HG02981 (cell line): ENCODE measurements around the gene PGAP3.
A peak's percentile ranks its signal among the peaks of the same experiment; 100 is the strongest.

Source experiments
- ATAC-seq: cut with Tn5 transposase; IDR thresholded peaks from one replicate; pipeline ENCODE4 v1.9.1; 2021; ENCODE audit warnings: mild to moderate bottlenecking, moderate library complexity; ENCODE audit not compliant: unreplicated experiment

The PGAP3 gene

GRCh38 chr17:39640591-39641031 is 47.2 kb downstream of the PGAP3 start:
- ATAC-seq = no peak

- ATAC-seq = no peak
Measured at GRCh38 chr17:39639566-39640458, 48.0 kb downstream of the PGAP3 start.

- ATAC-seq = no peak
Measured at GRCh38 chr17:39639043-39639442, 48.8 kb downstream of the PGAP3 start.

- no peak for ATAC-seq
Measured at GRCh38 chr17:39638317-39638716, 49.5 kb downstream of the PGAP3 start.

- ATAC-seq = peak; percentile 64
Measured at GRCh38 chr17:39636927-39637736, 50.7 kb downstream of the PGAP3 start, which contains the start of gene STARD3. STARD3 (plus strand) TSS chr17:39637144; CDS start chr17:39653532, 16,388 bp downstream.

GRCh38 chr17:39636587-39636926 is 51.3 kb downstream of the PGAP3 start:
- ATAC-seq = no peak

GRCh38 chr17:39635614-39636176 is 52.2 kb downstream of the PGAP3 start:
- ATAC-seq = no peak

- ATAC-seq = no peak
Measured at GRCh38 chr17:39634384-39634871, 53.4 kb downstream of the PGAP3 start.

GRCh38 chr17:39633570-39634183 is 54.2 kb downstream of the PGAP3 start:
- no peak for ATAC-seq

- no peak for ATAC-seq
Measured at GRCh38 chr17:39632153-39632941, 55.5 kb downstream of the PGAP3 start.

GRCh38 chr17:39631403-39631802 is 56.5 kb downstream of the PGAP3 start:
- ATAC-seq = no peak

GRCh38 chr17:39629898-39630297 is 58.0 kb downstream of the PGAP3 start:
- no peak for ATAC-seq

- no peak for ATAC-seq
Measured at GRCh38 chr17:39629494-39629880, 58.4 kb downstream of the PGAP3 start.

- ATAC-seq = no peak
Measured at GRCh38 chr17:39628655-39629493, 59.0 kb downstream of the PGAP3 start.

GRCh38 chr17:39627712-39628516 is 59.9 kb downstream of the PGAP3 start:
- no peak for ATAC-seq

- no peak for ATAC-seq
Measured at GRCh38 chr17:39627047-39627711, 60.7 kb downstream of the PGAP3 start.

GRCh38 chr17:39626171-39627046 is 61.4 kb downstream of the PGAP3 start, which contains the start of gene PPP1R1B:
PPP1R1B (plus strand) TSS chr17:39626952; CDS start chr17:39627393, 441 bp downstream.
- ATAC-seq = no peak
